Activated naive CD8-positive, alpha-beta T cell (primary cell): ENCODE measurements around the gene LRRC14B.
"Not testable (repeated sequence)": the region's sequence is repeated elsewhere in the genome, so short reads cannot be mapped to it uniquely, and the experiment has no call there.

Source experiments
- H3K27ac Mint-ChIP-seq: one replicate; pipeline ENCODE4 v1.8.0; 2021; ENCODE audit warnings: mixed read lengths
- H3K27me3 Mint-ChIP-seq: one replicate; pipeline ENCODE4 v1.8.0; 2021; ENCODE audit warnings: mixed read lengths
- H3K36me3 Mint-ChIP-seq: one replicate; pipeline ENCODE4 v1.8.0; 2021; ENCODE audit warnings: mixed read lengths
- H3K4me1 Mint-ChIP-seq: one replicate; pipeline ENCODE4 v1.8.0; 2021; ENCODE audit warnings: low read depth, mixed read lengths
- H3K4me3 Mint-ChIP-seq: one replicate; pipeline ENCODE4 v1.8.0; 2021; ENCODE audit warnings: mild to moderate bottlenecking, mixed read lengths
- H3K9me3 Mint-ChIP-seq: one replicate; pipeline ENCODE4 v1.8.0; 2021; ENCODE audit warnings: low read depth, mixed read lengths

Gene LRRC14B

GRCh38 chr5:217494-218456, 26.5 kb downstream of the LRRC14B start, which contains the start of the genes CCDC127 and SDHA:
CCDC127 (minus strand) TSS chr5:218153; CDS start chr5:216849, 1,304 bp downstream.
SDHA (plus strand) TSS chr5:218320; CDS start chr5:218356, 36 bp downstream.
- not testable (repeated sequence) for H3K9me3 Mint-ChIP-seq, H3K36me3 Mint-ChIP-seq, H3K27me3 Mint-ChIP-seq
- Mint-ChIP-seq H3K4me1 (peaks cover 59% of the 10 kb centered on the region), H3K27ac (peak within 1 kb of the TSS; percentile 94), H3K4me3 (peak within 1 kb of the TSS; percentile 96)

GRCh38 chr5:218457-219291, 27.4 kb downstream of the LRRC14B start:
- Mint-ChIP-seq H3K4me3 (peak overlapping the region; percentile 96), H3K27me3 (no peaks in the 10 kb centered on the region), H3K9me3 (no peaks in the 10 kb centered on the region), H3K36me3 (peaks cover 8% of the 10 kb centered on the region), H3K27ac (peak overlapping the region; percentile 94), H3K4me1 (peaks cover 66% of the 10 kb centered on the region)

- Mint-ChIP-seq H3K4me3 (peak overlapping the region; percentile 96), H3K36me3 (peaks cover 5% of the 10 kb centered on the region), H3K27ac (peak overlapping the region; percentile 94), H3K27me3 (no peaks in the 10 kb centered on the region), H3K4me1 (peaks cover 61% of the 10 kb centered on the region), H3K9me3 (no peaks in the 10 kb centered on the region)
Measured at GRCh38 chr5:219460-219863, 28.2 kb downstream of the LRRC14B start.

GRCh38 chr5:219991-220390, 28.7 kb downstream of the LRRC14B start:
- no peaks in the 10 kb centered on the region for H3K27me3 Mint-ChIP-seq
- H3K4me1 Mint-ChIP-seq = peaks cover 60% of the 10 kb centered on the region
- H3K4me3 Mint-ChIP-seq = peak overlapping the region; percentile 96
- no peaks in the 10 kb centered on the region for H3K9me3 Mint-ChIP-seq
- H3K36me3 Mint-ChIP-seq = peaks cover 4% of the 10 kb centered on the region
- H3K27ac Mint-ChIP-seq = peak overlapping the region; percentile 94

GRCh38 chr5:222951-223715, 31.8 kb downstream of the LRRC14B start:
- Mint-ChIP-seq H3K4me1 (peaks cover 46% of the 10 kb centered on the region), H3K27ac (peak overlapping the region; percentile 70)
- H3K36me3 Mint-ChIP-seq = not testable (repeated sequence)

GRCh38 chr5:223791-224190, 32.5 kb downstream of the LRRC14B start:
- Mint-ChIP-seq H3K36me3 (peaks cover 6% of the 10 kb centered on the region), H3K4me3 (no peak overlapping the region), H3K27me3 (no peaks in the 10 kb centered on the region), H3K4me1 (peaks cover 46% of the 10 kb centered on the region), H3K27ac (no peak overlapping the region), H3K9me3 (no peaks in the 10 kb centered on the region)

More at GRCh38 chr5:222951-223715, 31.8 kb downstream of the LRRC14B start:
- not testable (repeated sequence) for H3K4me3 Mint-ChIP-seq, H3K27me3 Mint-ChIP-seq, H3K9me3 Mint-ChIP-seq

GRCh38 chr5:225334-225733, 34.0 kb downstream of the LRRC14B start:
- no peaks in the 10 kb centered on the region for H3K9me3 Mint-ChIP-seq
- H3K27ac Mint-ChIP-seq = peak overlapping the region; percentile 55
- peaks cover 39% of the 10 kb centered on the region for H3K4me1 Mint-ChIP-seq
- no peaks in the 10 kb centered on the region for H3K27me3 Mint-ChIP-seq
- H3K36me3 Mint-ChIP-seq = peaks cover 6% of the 10 kb centered on the region
- H3K4me3 Mint-ChIP-seq = no peak overlapping the region

GRCh38 chr5:227375-227774, 36.1 kb downstream of the LRRC14B start:
- not testable (repeated sequence) for H3K4me3 Mint-ChIP-seq, H3K27ac Mint-ChIP-seq, H3K9me3 Mint-ChIP-seq, H3K27me3 Mint-ChIP-seq, H3K36me3 Mint-ChIP-seq
- peaks cover 22% of the 10 kb centered on the region for H3K4me1 Mint-ChIP-seq

GRCh38 chr5:228886-229285, 37.6 kb downstream of the LRRC14B start:
- H3K4me3 Mint-ChIP-seq = no peak overlapping the region
- H3K27ac Mint-ChIP-seq = no peak overlapping the region
- H3K27me3 Mint-ChIP-seq = no peaks in the 10 kb centered on the region
- no peaks in the 10 kb centered on the region for H3K9me3 Mint-ChIP-seq
- peaks cover 3% of the 10 kb centered on the region for H3K36me3 Mint-ChIP-seq
- H3K4me1 Mint-ChIP-seq = peaks cover 8% of the 10 kb centered on the region

GRCh38 chr5:230711-231110, 39.4 kb downstream of the LRRC14B start:
- H3K36me3 Mint-ChIP-seq = peaks cover 3% of the 10 kb centered on the region

GRCh38 chr5:231661-232060, 40.4 kb downstream of the LRRC14B start:
- Mint-ChIP-seq H3K27ac (no peak overlapping the region), H3K9me3 (no peaks in the 10 kb centered on the region)

More at GRCh38 chr5:230711-231110, 39.4 kb downstream of the LRRC14B start:
- H3K4me1 Mint-ChIP-seq = peaks cover 2% of the 10 kb centered on the region
- no peak overlapping the region for H3K27ac Mint-ChIP-seq
- H3K4me3 Mint-ChIP-seq = no peak overlapping the region
- no peaks in the 10 kb centered on the region for H3K27me3 Mint-ChIP-seq
- no peaks in the 10 kb centered on the region for H3K9me3 Mint-ChIP-seq

GRCh38 chr5:233426-233825, 42.1 kb downstream of the LRRC14B start:
- H3K27me3 Mint-ChIP-seq, H3K27ac Mint-ChIP-seq, H3K4me1 Mint-ChIP-seq, H3K4me3 Mint-ChIP-seq, H3K9me3 Mint-ChIP-seq, H3K36me3 Mint-ChIP-seq: not testable (repeated sequence)

More at GRCh38 chr5:231661-232060, 40.4 kb downstream of the LRRC14B start:
- peaks cover 2% of the 10 kb centered on the region for H3K4me1 Mint-ChIP-seq
- no peaks in the 10 kb centered on the region for H3K27me3 Mint-ChIP-seq
- H3K4me3 Mint-ChIP-seq = no peak overlapping the region
- peaks cover 3% of the 10 kb centered on the region for H3K36me3 Mint-ChIP-seq

- Mint-ChIP-seq H3K4me1 (no peaks in the 10 kb centered on the region), H3K27ac (peak overlapping the region; percentile 6), H3K27me3 (no peaks in the 10 kb centered on the region), H3K36me3 (no peaks in the 10 kb centered on the region), H3K4me3 (no peak overlapping the region), H3K9me3 (no peaks in the 10 kb centered on the region)
Measured at GRCh38 chr5:234450-234849, 43.2 kb downstream of the LRRC14B start.

- H3K4me1 Mint-ChIP-seq, H3K27me3 Mint-ChIP-seq, H3K27ac Mint-ChIP-seq, H3K36me3 Mint-ChIP-seq, H3K4me3 Mint-ChIP-seq, H3K9me3 Mint-ChIP-seq: not testable (repeated sequence)
Measured at GRCh38 chr5:235527-235926, 44.2 kb downstream of the LRRC14B start.
